ENCODE measurements around the gene RAET1L.
"Not testable (repeated sequence)": the region's sequence is repeated elsewhere in the genome, so short reads cannot be mapped to it uniquely, and the experiment has no call there.

Gene RAET1L

GRCh38 chr6:149995235-149995750, 30.0 kb downstream of the RAET1L start:
- H3K9me3 ChIP-seq (ENCODE audit: control insufficient read depth in 2 of 2, low read length in 2 of 2): no peaks in the 10 kb centered on the region
- H3K36me3 ChIP-seq (ENCODE audit: control insufficient read depth in 2 of 2, insufficient read depth in 2 of 2, low read length in 2 of 2): no peaks in the 10 kb centered on the region
- peaks cover 41 to 51% of the 10 kb centered on the region in 2 donors for H3K27me3 ChIP-seq (ENCODE audit: control insufficient read depth in 2 of 2, insufficient read depth in 2 of 2, low read length in 2 of 2)
- no peak overlapping the region for H3K9ac ChIP-seq (ENCODE audit: low read depth in 1 of 2, low read length in 2 of 2)
- peaks cover 0 to 3% of the 10 kb centered on the region in 2 donors for H3K4me1 ChIP-seq (ENCODE audit: control insufficient read depth in 2 of 2, insufficient read depth in 2 of 2, low read length in 2 of 2)
- no peak overlapping the region for H3K4me3 ChIP-seq (ENCODE audit: low read length in 2 of 2)
- H3K27ac ChIP-seq (ENCODE audit: low read depth in 2 of 2, low read length in 2 of 2): no peak overlapping the region

GRCh38 chr6:149991838-149992237, 33.5 kb downstream of the RAET1L start:
- H3K9me3 ChIP-seq (ENCODE audit: control insufficient read depth in 2 of 2, low read length in 2 of 2): peaks cover 0 to 6% of the 10 kb centered on the region in 2 donors
- peaks cover 0 to 7% of the 10 kb centered on the region in 2 donors for H3K4me1 ChIP-seq (ENCODE audit: control insufficient read depth in 2 of 2, insufficient read depth in 2 of 2, low read length in 2 of 2)
- peaks cover 65 to 70% of the 10 kb centered on the region in 2 donors for H3K27me3 ChIP-seq (ENCODE audit: control insufficient read depth in 2 of 2, insufficient read depth in 2 of 2, low read length in 2 of 2)
- H3K27ac ChIP-seq (ENCODE audit: low read depth in 2 of 2, low read length in 2 of 2): no peak overlapping the region
- no peak overlapping the region for H3K9ac ChIP-seq (ENCODE audit: low read depth in 1 of 2, low read length in 2 of 2)
- no peak overlapping the region for H3K4me3 ChIP-seq (ENCODE audit: low read length in 2 of 2)
- H3K36me3 ChIP-seq (ENCODE audit: control insufficient read depth in 2 of 2, insufficient read depth in 2 of 2, low read length in 2 of 2): no peaks in the 10 kb centered on the region

- not testable (repeated sequence) for H3K9me3 ChIP-seq (ENCODE audit: control insufficient read depth in 2 of 2, low read length in 2 of 2); H3K27ac ChIP-seq (ENCODE audit: low read depth in 2 of 2, low read length in 2 of 2); H3K36me3 ChIP-seq (ENCODE audit: control insufficient read depth in 2 of 2, insufficient read depth in 2 of 2, low read length in 2 of 2); H3K4me3 ChIP-seq (ENCODE audit: low read length in 2 of 2); H3K4me1 ChIP-seq (ENCODE audit: control insufficient read depth in 2 of 2, insufficient read depth in 2 of 2, low read length in 2 of 2); H3K9ac ChIP-seq (ENCODE audit: low read depth in 1 of 2, low read length in 2 of 2)
- peaks cover 64 to 71% of the 10 kb centered on the region in 2 donors for H3K27me3 ChIP-seq (ENCODE audit: control insufficient read depth in 2 of 2, insufficient read depth in 2 of 2, low read length in 2 of 2)
Measured at GRCh38 chr6:149991472-149991795, 33.9 kb downstream of the RAET1L start.

- peak overlapping the region; percentile 21 to 41 for H3K4me3 ChIP-seq (ENCODE audit: low read length in 2 of 2)
- no peak overlapping the region for H3K27ac ChIP-seq (ENCODE audit: low read depth in 2 of 2, low read length in 2 of 2)
- H3K4me1 ChIP-seq (ENCODE audit: control insufficient read depth in 2 of 2, insufficient read depth in 2 of 2, low read length in 2 of 2): peaks cover 0 to 7% of the 10 kb centered on the region in 2 donors
- no peak overlapping the region for H3K9ac ChIP-seq (ENCODE audit: low read depth in 1 of 2, low read length in 2 of 2)
- no peaks in the 10 kb centered on the region for H3K36me3 ChIP-seq (ENCODE audit: control insufficient read depth in 2 of 2, insufficient read depth in 2 of 2, low read length in 2 of 2)
- H3K27me3 ChIP-seq (ENCODE audit: control insufficient read depth in 2 of 2, insufficient read depth in 2 of 2, low read length in 2 of 2): peaks cover 62 to 71% of the 10 kb centered on the region in 2 donors
- H3K9me3 ChIP-seq (ENCODE audit: control insufficient read depth in 2 of 2, low read length in 2 of 2): peaks cover 0 to 6% of the 10 kb centered on the region in 2 donors
Measured at GRCh38 chr6:149990661-149991471, 34.5 kb downstream of the RAET1L start.

GRCh38 chr6:149990212-149990660, 35.1 kb downstream of the RAET1L start:
- Histone ChIP-seq H3K9me3 (ENCODE audit: control insufficient read depth in 2 of 2, low read length in 2 of 2) (peaks cover 0 to 6% of the 10 kb centered on the region in 2 donors), H3K4me3 (ENCODE audit: low read length in 2 of 2) (peak overlapping the region in 1 of 2 donors; percentile 41), H3K27ac (ENCODE audit: low read depth in 2 of 2, low read length in 2 of 2) (no peak overlapping the region), H3K27me3 (ENCODE audit: control insufficient read depth in 2 of 2, insufficient read depth in 2 of 2, low read length in 2 of 2) (peaks cover 63 to 73% of the 10 kb centered on the region in 2 donors), H3K4me1 (ENCODE audit: control insufficient read depth in 2 of 2, insufficient read depth in 2 of 2, low read length in 2 of 2) (peaks cover 0 to 7% of the 10 kb centered on the region in 2 donors), H3K9ac (ENCODE audit: low read depth in 1 of 2, low read length in 2 of 2) (no peak overlapping the region), H3K36me3 (ENCODE audit: control insufficient read depth in 2 of 2, insufficient read depth in 2 of 2, low read length in 2 of 2) (no peaks in the 10 kb centered on the region)

GRCh38 chr6:149988550-149989346, 36.6 kb downstream of the RAET1L start:
- Histone ChIP-seq H3K27ac (ENCODE audit: low read depth in 2 of 2, low read length in 2 of 2) (no peak overlapping the region), H3K9me3 (ENCODE audit: control insufficient read depth in 2 of 2, low read length in 2 of 2) (peaks cover 0 to 6% of the 10 kb centered on the region in 2 donors), H3K9ac (ENCODE audit: low read depth in 1 of 2, low read length in 2 of 2) (no peak overlapping the region), H3K4me1 (ENCODE audit: control insufficient read depth in 2 of 2, insufficient read depth in 2 of 2, low read length in 2 of 2) (peaks cover 0 to 7% of the 10 kb centered on the region in 2 donors), H3K4me3 (ENCODE audit: low read length in 2 of 2) (no peak overlapping the region), H3K27me3 (ENCODE audit: control insufficient read depth in 2 of 2, insufficient read depth in 2 of 2, low read length in 2 of 2) (peaks cover 64 to 80% of the 10 kb centered on the region in 2 donors), H3K36me3 (ENCODE audit: control insufficient read depth in 2 of 2, insufficient read depth in 2 of 2, low read length in 2 of 2) (no peaks in the 10 kb centered on the region)

GRCh38 chr6:149987602-149988107, 37.7 kb downstream of the RAET1L start:
- Histone ChIP-seq H3K9me3 (ENCODE audit: control insufficient read depth in 2 of 2, low read length in 2 of 2) (peaks cover 0 to 6% of the 10 kb centered on the region in 2 donors), H3K27me3 (ENCODE audit: control insufficient read depth in 2 of 2, insufficient read depth in 2 of 2, low read length in 2 of 2) (peaks cover 64 to 82% of the 10 kb centered on the region in 2 donors), H3K4me1 (ENCODE audit: control insufficient read depth in 2 of 2, insufficient read depth in 2 of 2, low read length in 2 of 2) (peaks cover 0 to 7% of the 10 kb centered on the region in 2 donors), H3K36me3 (ENCODE audit: control insufficient read depth in 2 of 2, insufficient read depth in 2 of 2, low read length in 2 of 2) (no peaks in the 10 kb centered on the region), H3K9ac (ENCODE audit: low read depth in 1 of 2, low read length in 2 of 2) (no peak overlapping the region), H3K27ac (ENCODE audit: low read depth in 2 of 2, low read length in 2 of 2) (no peak overlapping the region), H3K4me3 (ENCODE audit: low read length in 2 of 2) (no peak overlapping the region)

- Histone ChIP-seq H3K9me3 (ENCODE audit: control insufficient read depth in 2 of 2, low read length in 2 of 2) (peaks cover 0 to 6% of the 10 kb centered on the region in 2 donors), H3K36me3 (ENCODE audit: control insufficient read depth in 2 of 2, insufficient read depth in 2 of 2, low read length in 2 of 2) (no peaks in the 10 kb centered on the region), H3K9ac (ENCODE audit: low read depth in 1 of 2, low read length in 2 of 2) (no peak overlapping the region), H3K27me3 (ENCODE audit: control insufficient read depth in 2 of 2, insufficient read depth in 2 of 2, low read length in 2 of 2) (peaks cover 51 to 67% of the 10 kb centered on the region in 2 donors), H3K27ac (ENCODE audit: low read depth in 2 of 2, low read length in 2 of 2) (no peak overlapping the region), H3K4me3 (ENCODE audit: low read length in 2 of 2) (no peak overlapping the region), H3K4me1 (ENCODE audit: control insufficient read depth in 2 of 2, insufficient read depth in 2 of 2, low read length in 2 of 2) (peaks cover 0 to 4% of the 10 kb centered on the region in 2 donors)
Measured at GRCh38 chr6:149985481-149985937, 39.8 kb downstream of the RAET1L start.

GRCh38 chr6:149984773-149985172, 40.6 kb downstream of the RAET1L start:
- H3K9ac ChIP-seq (ENCODE audit: low read depth in 1 of 2, low read length in 2 of 2): no peak overlapping the region
- H3K4me3 ChIP-seq (ENCODE audit: low read length in 2 of 2): no peak overlapping the region
- peaks cover 0 to 6% of the 10 kb centered on the region in 2 donors for H3K9me3 ChIP-seq (ENCODE audit: control insufficient read depth in 2 of 2, low read length in 2 of 2)
- H3K27me3 ChIP-seq (ENCODE audit: control insufficient read depth in 2 of 2, insufficient read depth in 2 of 2, low read length in 2 of 2): peaks cover 44 to 60% of the 10 kb centered on the region in 2 donors
- H3K27ac ChIP-seq (ENCODE audit: low read depth in 2 of 2, low read length in 2 of 2): no peak overlapping the region
- no peaks in the 10 kb centered on the region for H3K36me3 ChIP-seq (ENCODE audit: control insufficient read depth in 2 of 2, insufficient read depth in 2 of 2, low read length in 2 of 2)
- H3K4me1 ChIP-seq (ENCODE audit: control insufficient read depth in 2 of 2, insufficient read depth in 2 of 2, low read length in 2 of 2): no peaks in the 10 kb centered on the region

Measured in mucosa of rectum (tissue), 2 donors.